WTC11 (cell line): ENCODE results near the gene DBH. TPM values are rescaled to one million over a fixed set of nuclear protein-coding genes. Genes with fewer than 3 reads are reported as not detected.

ENCODE experiments used
- ATAC-seq: fragments of 200-7000 bp; cut with Tn5 transposase; 2 replicates; pipeline ENCODE4 v1.10.0; 2021; ENCODE audit warnings: mild to moderate bottlenecking, moderate library complexity
- CTCF ChIA-PET: fragments of 300-600 bp; sonication (Branson Sonifier 250); formaldehyde crosslinking; loops from one replicate; lab custom pipeline; 2021; ENCODE audit warnings: antibody characterized with exemption; lab: Charles Lee
- POLR2A ChIA-PET: fragments of 350-600 bp; sonication (Branson Sonifier 250); formaldehyde crosslinking; loops from one replicate; lab custom pipeline; 2021; ENCODE audit warnings: antibody characterized with exemption; lab: Charles Lee
- DNase-seq: peaks from one replicate; pipeline ENCODE4 v3.0.0; 2021; ENCODE audit warnings: low spot score
- H3K27ac Mint-ChIP-seq: 2 replicates; pipeline ENCODE4 v1.8.0; 2021; ENCODE audit warnings: mixed read lengths
- H3K27me3 Mint-ChIP-seq: 2 replicates; pipeline ENCODE4 v1.8.0; 2021; ENCODE audit warnings: low read depth, mild to moderate bottlenecking, moderate library complexity, mixed read lengths
- H3K36me3 Mint-ChIP-seq: 2 replicates; pipeline ENCODE4 v1.8.0; 2021; ENCODE audit warnings: mixed read lengths
- H3K4me1 Mint-ChIP-seq: 2 replicates; pipeline ENCODE4 v1.8.0; 2022; ENCODE audit warnings: mixed read lengths
- H3K4me3 Mint-ChIP-seq: 2 replicates; pipeline ENCODE4 v1.8.0; 2021; ENCODE audit warnings: mild to moderate bottlenecking, moderate library complexity, mixed read lengths
- H3K9me3 Mint-ChIP-seq: 2 replicates; pipeline ENCODE4 v1.8.0; 2021; ENCODE audit warnings: mixed read lengths
- ATF6 ChIP-seq: sonication (generic); formaldehyde crosslinking; IDR thresholded peaks from 2 replicates; pipeline ENCODE4 v1.8.1; 2023; ENCODE audit warnings: mild to moderate bottlenecking, missing genetic modification reagents
- CREB1 ChIP-seq: sonication (generic); formaldehyde crosslinking; IDR thresholded peaks from 2 replicates; pipeline ENCODE4 v1.8.0; 2023; ENCODE audit warnings: mild to moderate bottlenecking, missing genetic modification reagents
- ELF4 ChIP-seq: sonication (generic); formaldehyde crosslinking; IDR thresholded peaks from 2 replicates; pipeline ENCODE4 v1.8.1; 2022; ENCODE audit warnings: low read depth, mild to moderate bottlenecking, moderate library complexity, missing genetic modification reagents
- EMX1 ChIP-seq: fragments of 250-450 bp; sonication (Bioruptor Pico); IDR thresholded peaks from 2 replicates; pipeline ENCODE4 v1.8.0; 2021; ENCODE audit warnings: mild to moderate bottlenecking
- ETV6 ChIP-seq: sonication (generic); formaldehyde crosslinking; IDR thresholded peaks from 2 replicates; pipeline ENCODE4 v1.8.1; 2022; ENCODE audit warnings: mild to moderate bottlenecking, missing genetic modification reagents
- FOXP1 ChIP-seq: sonication (generic); formaldehyde crosslinking; IDR thresholded peaks from 2 replicates; pipeline ENCODE4 v1.8.0; 2022; ENCODE audit warnings: missing genetic modification reagents, mild to moderate bottlenecking, moderate library complexity, borderline replicate concordance
- NR2C2 ChIP-seq: sonication (generic); formaldehyde crosslinking; IDR thresholded peaks from 2 replicates; pipeline ENCODE4 v1.8.0; 2022; ENCODE audit warnings: mild to moderate bottlenecking, missing genetic modification reagents
- RELA ChIP-seq: sonication (generic); formaldehyde crosslinking; IDR thresholded peaks from 2 replicates; pipeline ENCODE4 v1.8.1; 2022; ENCODE audit warnings: missing genetic modification reagents, mild to moderate bottlenecking, borderline replicate concordance
- RORB ChIP-seq: fragments of 250-450 bp; sonication (Bioruptor Pico); IDR thresholded peaks from 2 replicates; pipeline ENCODE4 v1.9.0; 2021; ENCODE audit warnings: mild to moderate bottlenecking
- SOX15 ChIP-seq: fragments of 250-450 bp; sonication (Bioruptor Pico); IDR thresholded peaks from 2 replicates; pipeline ENCODE4 v1.9.0; 2021; ENCODE audit warnings: mild to moderate bottlenecking
- USF1 ChIP-seq: sonication (generic); formaldehyde crosslinking; IDR thresholded peaks from 2 replicates; pipeline ENCODE4 v1.8.0; 2022; ENCODE audit warnings: mild to moderate bottlenecking, missing genetic modification reagents
- ZNF416 ChIP-seq: fragments of 250-450 bp; sonication (Bioruptor Pico); IDR thresholded peaks from 2 replicates; pipeline ENCODE4 v1.9.0; 2021; ENCODE audit warnings: mild to moderate bottlenecking, inconsistent platforms
- ZNF512 ChIP-seq: sonication (generic); formaldehyde crosslinking; IDR thresholded peaks from 2 replicates; pipeline ENCODE4 v1.8.1; 2022; ENCODE audit warnings: missing genetic modification reagents, borderline replicate concordance
- total RNA-seq: library from RNA; stranded (reverse); gene quantifications from 3 replicates; pipeline ENCODE4 v1.2.3, GENCODE V29; 2021
- TF ChIP-seq, protein P1 (sequence below): sonication (generic); formaldehyde crosslinking; IDR thresholded peaks from 2 replicates; pipeline ENCODE4 v1.8.1; 2023; ENCODE audit warnings: mild to moderate bottlenecking, moderate library complexity, missing genetic modification reagents
- TF ChIP-seq, protein P2 (sequence below): sonication (generic); formaldehyde crosslinking; IDR thresholded peaks from 2 replicates; pipeline ENCODE4 v1.8.0; 2023; ENCODE audit warnings: missing genetic modification reagents, mild to moderate bottlenecking, borderline replicate concordance
- TF ChIP-seq, protein P3 (sequence below): sonication (generic); formaldehyde crosslinking; IDR thresholded peaks from 2 replicates; pipeline ENCODE4 v1.8.1; 2023; ENCODE audit warnings: mild to moderate bottlenecking, missing genetic modification reagents, moderate library complexity
- TF ChIP-seq, protein P4 (sequence below): sonication (generic); formaldehyde crosslinking; IDR thresholded peaks from 2 replicates; pipeline ENCODE4 v1.8.1; 2022; ENCODE audit warnings: mild to moderate bottlenecking, moderate library complexity, missing genetic modification reagents

DBH gene
- total RNA-seq, 1 experiment from 2014 or later = 0.24 TPM

DNA sequence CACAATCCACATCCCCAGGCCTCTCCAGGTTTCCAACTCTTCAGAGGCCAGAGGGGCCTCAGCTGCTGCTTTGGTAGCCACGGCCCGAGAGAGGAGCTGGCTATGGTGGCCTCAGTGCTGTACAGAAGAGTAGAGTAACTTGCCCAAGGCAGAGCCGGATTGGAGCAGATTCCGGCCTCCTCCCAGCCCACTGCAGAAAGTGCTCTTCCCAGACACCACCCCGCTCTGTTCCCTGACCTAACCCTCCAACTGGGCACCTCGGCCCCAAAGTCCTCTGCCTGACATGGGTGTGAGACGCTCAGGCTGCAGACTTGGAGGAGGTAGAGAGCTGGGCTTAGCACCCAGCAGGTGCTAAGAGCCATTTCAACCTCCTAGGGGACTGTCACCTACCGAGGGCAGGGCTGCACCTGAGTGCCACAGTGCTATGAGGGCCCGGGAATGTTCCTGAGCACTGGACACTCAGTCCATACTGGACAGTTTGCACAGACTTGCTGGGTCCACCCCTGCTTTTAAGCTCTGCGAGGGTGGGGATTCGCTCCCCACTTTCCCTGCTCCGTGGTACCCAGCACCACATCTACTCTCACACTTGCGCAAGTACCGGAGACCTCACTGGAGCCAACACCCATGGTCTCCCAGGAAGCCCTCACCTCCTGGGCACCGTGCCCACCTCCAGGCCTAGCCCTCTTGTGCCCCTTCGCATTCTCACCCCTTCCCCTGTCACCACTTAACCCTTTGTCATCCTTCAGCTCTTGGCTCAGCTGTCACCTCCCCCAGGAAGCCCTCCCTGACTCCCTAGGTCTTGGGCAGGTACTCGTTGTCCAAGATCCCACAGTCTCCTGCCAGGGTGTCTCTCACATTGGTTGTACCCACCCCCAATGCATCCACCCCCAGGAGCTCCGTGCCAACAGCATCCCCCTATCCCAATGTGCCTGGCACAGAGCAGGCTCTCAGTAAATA is 49.8 kb downstream of the DBH start:
- no peaks in the 10 kb centered on the region for H3K27me3 Mint-ChIP-seq
- no peak for DNase-seq
- POLR2A ChIA-PET = no interaction called here
- CTCF ChIA-PET = interaction anchor here (1.1 to 1.3 kb wide), 3 partner anchors 30 to 57 kb away, joined by 3 to 4 read pairs (median 3); no protein-coding TSS in a partner anchor
- no peaks in the 10 kb centered on the region for H3K9me3 Mint-ChIP-seq
- peaks cover 2% of the 10 kb centered on the region; the same call in 1 of the 2 replicates for H3K4me1 Mint-ChIP-seq
- H3K4me3 Mint-ChIP-seq = no peak overlapping the region
- H3K27ac Mint-ChIP-seq = peak overlapping the region; percentile 7; the same call in 1 of the 2 replicates
- no peaks in the 10 kb centered on the region for H3K36me3 Mint-ChIP-seq
- TF ChIP-seq RELA (CRISPR knock-in tag) (no peak), ZNF512 (CRISPR knock-in tag) (no peak)
- ATAC-seq = no peak

DNA sequence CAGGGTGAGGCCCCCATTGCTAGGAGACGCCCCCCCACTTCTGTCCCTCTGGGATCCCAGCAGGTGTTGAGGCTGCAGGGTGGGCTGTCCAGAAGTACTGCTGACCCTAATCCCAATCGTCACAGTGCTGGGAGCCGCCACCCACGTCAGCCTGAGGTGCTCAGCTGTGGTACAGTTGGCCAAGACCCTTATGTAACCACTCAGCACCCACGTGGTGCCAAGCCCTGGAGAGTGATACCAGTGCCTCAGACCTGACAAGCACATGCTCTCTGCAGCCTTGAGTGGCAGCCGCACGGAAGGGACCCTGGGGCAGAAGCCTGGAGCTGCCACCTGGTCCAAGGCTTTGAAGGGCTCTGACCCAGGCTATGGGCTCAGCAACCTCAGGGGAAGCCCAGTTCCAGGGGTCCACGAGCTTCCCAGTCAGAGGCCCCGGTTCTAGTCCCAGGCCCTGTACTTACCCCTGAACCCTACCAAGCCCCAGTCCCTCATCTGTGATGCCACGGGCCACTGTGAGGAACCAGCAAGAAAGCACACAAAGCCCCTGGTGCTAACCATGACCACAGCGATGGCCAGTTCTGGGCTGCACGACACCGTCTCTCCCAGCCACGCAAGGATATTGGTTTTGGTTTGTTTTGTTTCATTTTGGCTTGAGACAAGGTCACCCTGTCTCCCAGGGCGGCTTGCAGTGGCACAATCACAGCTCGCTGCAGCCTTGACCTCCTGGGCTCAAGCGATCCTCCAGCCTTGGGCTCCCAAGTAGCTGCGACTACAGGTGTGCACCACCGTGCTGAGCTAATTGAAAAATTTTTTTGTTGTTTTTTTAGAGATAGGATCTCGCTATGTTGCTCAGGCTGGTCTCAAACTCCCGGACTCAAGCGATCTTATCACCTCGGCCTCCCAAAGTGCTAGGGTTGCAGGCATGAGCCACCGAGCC is 50.7 kb downstream of the DBH start:
- DNase-seq = no peak
- no peak for ATAC-seq
- ChIA-PET POLR2A (no interaction called here), CTCF (interaction anchor here (1.1 to 1.3 kb wide), 3 partner anchors 26 to 56 kb away, joined by 3 to 4 read pairs (median 3); no protein-coding TSS in a partner anchor)
- Mint-ChIP-seq H3K9me3 (no peaks in the 10 kb centered on the region), H3K27me3 (no peaks in the 10 kb centered on the region), H3K27ac (0 out of 2 replicates have a peak overlapping the region, but pooled peaks have one; percentile 7), H3K36me3 (no peaks in the 10 kb centered on the region), H3K4me3 (no peak overlapping the region), H3K4me1 (peaks cover 2% of the 10 kb centered on the region; the same call in 1 of the 2 replicates)
- TF ChIP-seq RORB (CRISPR knock-in tag) (no peak), ZNF416 (CRISPR knock-in tag) (no peak), USF1 (no peak), FOXP1 (no peak), EMX1 (CRISPR knock-in tag) (no peak), NR2C2 (CRISPR knock-in tag) (no peak), ELF4 (CRISPR knock-in tag) (no peak), SOX15 (CRISPR knock-in tag) (no peak), ATF6 (CRISPR knock-in tag) (no peak), CREB1 (no peak), ETV6 (CRISPR knock-in tag) (no peak)
- TF ChIP-seq, protein P1, sequence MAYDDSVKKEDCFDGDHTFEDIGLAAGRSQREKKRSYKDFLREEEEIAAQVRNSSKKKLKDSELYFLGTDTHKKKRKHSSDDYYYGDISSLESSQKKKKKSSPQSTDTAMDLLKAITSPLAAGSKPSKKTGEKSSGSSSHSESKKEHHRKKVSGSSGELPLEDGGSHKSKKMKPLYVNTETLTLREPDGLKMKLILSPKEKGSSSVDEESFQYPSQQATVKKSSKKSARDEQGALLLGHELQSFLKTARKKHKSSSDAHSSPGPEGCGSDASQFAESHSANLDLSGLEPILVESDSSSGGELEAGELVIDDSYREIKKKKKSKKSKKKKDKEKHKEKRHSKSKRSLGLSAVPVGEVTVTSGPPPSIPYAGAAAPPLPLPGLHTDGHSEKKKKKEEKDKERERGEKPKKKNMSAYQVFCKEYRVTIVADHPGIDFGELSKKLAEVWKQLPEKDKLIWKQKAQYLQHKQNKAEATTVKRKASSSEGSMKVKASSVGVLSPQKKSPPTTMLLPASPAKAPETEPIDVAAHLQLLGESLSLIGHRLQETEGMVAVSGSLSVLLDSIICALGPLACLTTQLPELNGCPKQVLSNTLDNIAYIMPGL = no peak
- TF ChIP-seq, protein P2, sequence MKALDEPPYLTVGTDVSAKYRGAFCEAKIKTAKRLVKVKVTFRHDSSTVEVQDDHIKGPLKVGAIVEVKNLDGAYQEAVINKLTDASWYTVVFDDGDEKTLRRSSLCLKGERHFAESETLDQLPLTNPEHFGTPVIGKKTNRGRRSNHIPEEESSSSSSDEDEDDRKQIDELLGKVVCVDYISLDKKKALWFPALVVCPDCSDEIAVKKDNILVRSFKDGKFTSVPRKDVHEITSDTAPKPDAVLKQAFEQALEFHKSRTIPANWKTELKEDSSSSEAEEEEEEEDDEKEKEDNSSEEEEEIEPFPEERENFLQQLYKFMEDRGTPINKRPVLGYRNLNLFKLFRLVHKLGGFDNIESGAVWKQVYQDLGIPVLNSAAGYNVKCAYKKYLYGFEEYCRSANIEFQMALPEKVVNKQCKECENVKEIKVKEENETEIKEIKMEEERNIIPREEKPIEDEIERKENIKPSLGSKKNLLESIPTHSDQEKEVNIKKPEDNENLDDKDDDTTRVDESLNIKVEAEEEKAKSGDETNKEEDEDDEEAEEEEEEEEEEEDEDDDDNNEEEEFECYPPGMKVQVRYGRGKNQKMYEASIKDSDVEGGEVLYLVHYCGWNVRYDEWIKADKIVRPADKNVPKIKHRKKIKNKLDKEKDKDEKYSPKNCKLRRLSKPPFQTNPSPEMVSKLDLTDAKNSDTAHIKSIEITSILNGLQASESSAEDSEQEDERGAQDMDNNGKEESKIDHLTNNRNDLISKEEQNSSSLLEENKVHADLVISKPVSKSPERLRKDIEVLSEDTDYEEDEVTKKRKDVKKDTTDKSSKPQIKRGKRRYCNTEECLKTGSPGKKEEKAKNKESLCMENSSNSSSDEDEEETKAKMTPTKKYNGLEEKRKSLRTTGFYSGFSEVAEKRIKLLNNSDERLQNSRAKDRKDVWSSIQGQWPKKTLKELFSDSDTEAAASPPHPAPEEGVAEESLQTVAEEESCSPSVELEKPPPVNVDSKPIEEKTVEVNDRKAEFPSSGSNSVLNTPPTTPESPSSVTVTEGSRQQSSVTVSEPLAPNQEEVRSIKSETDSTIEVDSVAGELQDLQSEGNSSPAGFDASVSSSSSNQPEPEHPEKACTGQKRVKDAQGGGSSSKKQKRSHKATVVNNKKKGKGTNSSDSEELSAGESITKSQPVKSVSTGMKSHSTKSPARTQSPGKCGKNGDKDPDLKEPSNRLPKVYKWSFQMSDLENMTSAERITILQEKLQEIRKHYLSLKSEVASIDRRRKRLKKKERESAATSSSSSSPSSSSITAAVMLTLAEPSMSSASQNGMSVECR = no peak
- TF ChIP-seq, protein P3, sequence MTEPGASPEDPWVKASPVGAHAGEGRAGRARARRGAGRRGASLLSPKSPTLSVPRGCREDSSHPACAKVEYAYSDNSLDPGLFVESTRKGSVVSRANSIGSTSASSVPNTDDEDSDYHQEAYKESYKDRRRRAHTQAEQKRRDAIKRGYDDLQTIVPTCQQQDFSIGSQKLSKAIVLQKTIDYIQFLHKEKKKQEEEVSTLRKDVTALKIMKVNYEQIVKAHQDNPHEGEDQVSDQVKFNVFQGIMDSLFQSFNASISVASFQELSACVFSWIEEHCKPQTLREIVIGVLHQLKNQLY (CRISPR knock-in tag) = no peak
- TF ChIP-seq, protein P4, sequence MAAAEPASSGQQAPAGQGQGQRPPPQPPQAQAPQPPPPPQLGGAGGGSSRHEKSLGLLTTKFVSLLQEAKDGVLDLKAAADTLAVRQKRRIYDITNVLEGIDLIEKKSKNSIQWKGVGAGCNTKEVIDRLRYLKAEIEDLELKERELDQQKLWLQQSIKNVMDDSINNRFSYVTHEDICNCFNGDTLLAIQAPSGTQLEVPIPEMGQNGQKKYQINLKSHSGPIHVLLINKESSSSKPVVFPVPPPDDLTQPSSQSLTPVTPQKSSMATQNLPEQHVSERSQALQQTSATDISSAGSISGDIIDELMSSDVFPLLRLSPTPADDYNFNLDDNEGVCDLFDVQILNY = no peak
